K562 (cell line): ENCODE measurements around the gene DIP2B. TPM values are rescaled to one million over a fixed set of nuclear protein-coding genes. Genes with fewer than 3 reads are reported as not detected.

Experiments
- ARID1B ChIP-seq: fragments of 450-650 bp; IDR thresholded peaks from 2 replicates; pipeline ENCODE4 v1.6.1; 2016; ENCODE audit warnings: antibody characterized with exemption, mild to moderate bottlenecking, inconsistent platforms
- BDP1 ChIP-seq: IDR thresholded peaks from 3 replicates; pipeline ENCODE4 v1.6.1; 2011; ENCODE audit not compliant: insufficient read length, insufficient read depth
- C11orf30 ChIP-seq: fragments of 450-650 bp; IDR thresholded peaks from 2 replicates; pipeline ENCODE4 v1.6.1; 2016; ENCODE audit warnings: low read depth, mild to moderate bottlenecking
- CBX2 ChIP-seq: fragments of 200-600 bp; sonication (generic); IDR thresholded peaks from one replicate; pipeline ENCODE4 v1.6.1; 2012; ENCODE audit warnings: mild to moderate bottlenecking, low read length, inconsistent platforms; ENCODE audit not compliant: insufficient read depth, poor library complexity, severe bottlenecking
- CC2D1A ChIP-seq: fragments of 450-650 bp; IDR thresholded peaks from 2 replicates; pipeline ENCODE4 v1.6.1; 2017; ENCODE audit warnings: mild to moderate bottlenecking
- FOXK1 ChIP-seq: sonication (generic); formaldehyde crosslinking; IDR thresholded peaks from 2 replicates; pipeline ENCODE4 v1.8.0; 2022; ENCODE audit warnings: missing genetic modification reagents, mild to moderate bottlenecking, borderline replicate concordance
- HDAC2 ChIP-seq: fragments of 450-650 bp; IDR thresholded peaks from 2 replicates; pipeline ENCODE4 v1.6.1; 2016; ENCODE audit warnings: mild to moderate bottlenecking
- HLTF ChIP-seq: fragments of 450-650 bp; IDR thresholded peaks from 2 replicates; pipeline ENCODE4 v1.6.1; 2016
- KAT2B ChIP-seq: IDR thresholded peaks from one replicate; pipeline ENCODE4 v1.6.1; 2012; ENCODE audit warnings: low read depth, mild to moderate bottlenecking, control low read depth, inconsistent platforms, low read length, moderate library complexity
- OTX1 ChIP-seq: fragments of 450-650 bp; formaldehyde crosslinking; IDR thresholded peaks from 2 replicates; pipeline ENCODE4 v1.4.0; 2022; ENCODE audit warnings: mild to moderate bottlenecking
- PHB2 ChIP-seq: fragments of 450-650 bp; IDR thresholded peaks from 2 replicates; pipeline ENCODE4 v1.6.1; 2017; ENCODE audit warnings: low read depth
- POLR2A ChIP-seq: fragments of 450-650 bp; conservative IDR thresholded peaks from 2 replicates; pipeline ENCODE4 v1.6.1; 2016
- RFX5 ChIP-seq: IDR thresholded peaks from 2 replicates; pipeline ENCODE4 v1.6.1; 2011; ENCODE audit warnings: low read depth, mild to moderate bottlenecking, improper control_type of control experiment, low read length
- SP2 ChIP-seq: IDR thresholded peaks from 2 replicates; pipeline ENCODE4 v1.6.1; 2011; ENCODE audit warnings: mild to moderate bottlenecking, low read depth, low read length, moderate library complexity; ENCODE audit not compliant: poor library complexity, severe bottlenecking; ENCODE audit errors: extremely low read depth
- ZNF143 ChIP-seq: sonication (generic); formaldehyde crosslinking; IDR thresholded peaks from 2 replicates; pipeline ENCODE4 v1.9.0; 2022; ENCODE audit warnings: mild to moderate bottlenecking, missing genetic modification reagents
- ZNF197 ChIP-seq: fragments of 200-800 bp; sonication (Bioruptor generic); IDR thresholded peaks from 2 replicates; pipeline ENCODE4 v1.6.1; 2016; ENCODE audit warnings: low read depth, missing genetic modification characterization, missing compliant biosample characterization
- ZNF444 ChIP-seq: fragments of 250-450 bp; sonication (Bioruptor Pico); IDR thresholded peaks from 2 replicates; pipeline ENCODE4 v1.4.0; 2020; ENCODE audit warnings: mild to moderate bottlenecking, moderate library complexity
- ZNF445 ChIP-seq: fragments of 250-450 bp; sonication (Bioruptor Pico); IDR thresholded peaks from 2 replicates; pipeline ENCODE4 v1.4.0; 2020; ENCODE audit warnings: low read depth, mild to moderate bottlenecking, moderate library complexity
- polyA plus RNA-seq, 8 experiments: library from polyadenylated mRNA; depleted of rRNA in 4 of 8; stranded (reverse) in 5 of 8; unstranded in 3 of 8; fragments of >200 nt; fragmentation: Nextera tagmentation in 2 of 8; fragmentation: Illumina TruSeq in 1 of 8; extraction: Ambion mirVana in 2 of 8; extraction: Trizol in 1 of 8; gene quantifications; 2 replicates each; pipeline versions ENCODE4 v1.2.1 to v1.2.3, GENCODE V29; 2011 to 2014; ENCODE audit warnings: inconsistent platforms in 1 of 8, missing spikeins in 1 of 8
- total RNA-seq, 7 experiments: library from RNA; depleted of rRNA in 6 of 7; stranded (reverse); fragments of >200 nt in 6 of 7; fragmentation: Illumina TruSeq in 2 of 7; extraction: Trizol in 2 of 7; gene quantifications; 2 replicates each; pipeline versions ENCODE4 v1.2.1 to v1.2.3, GENCODE V29; 2011 to 2021; ENCODE audit warnings: low replicate concordance in 1 of 7
- TF ChIP-seq, protein P1 (sequence below), 3 experiments: IDR thresholded peaks in 2 of 3; conservative IDR thresholded peaks in 1 of 3; 2 replicates each; pipeline ENCODE4 v1.5.1; 2011 to 2012; ENCODE audit warnings: low read length in 3 of 3, mild to moderate bottlenecking in 3 of 3, control low read depth in 2 of 3, improper control_type of control experiment in 1 of 3, inconsistent platforms in 1 of 3, low read depth in 1 of 3, mixed read lengths in 1 of 3, moderate library complexity in 1 of 3; ENCODE audit not compliant: insufficient read depth in 2 of 3
- TF ChIP-seq, protein P2 (sequence below): sonication (generic); formaldehyde crosslinking; IDR thresholded peaks from 2 replicates; pipeline ENCODE4 v1.8.1; 2023; ENCODE audit warnings: mild to moderate bottlenecking, missing genetic modification reagents
- TF ChIP-seq, protein P3 (sequence below): sonication (generic); formaldehyde crosslinking; IDR thresholded peaks from 2 replicates; pipeline ENCODE4 v1.8.0; 2022; ENCODE audit warnings: missing genetic modification reagents, mild to moderate bottlenecking, moderate library complexity, borderline replicate concordance
- TF ChIP-seq, protein P4 (sequence below): fragments of 450-650 bp; IDR thresholded peaks from 2 replicates; pipeline ENCODE4 v1.6.1; 2017; ENCODE audit warnings: mild to moderate bottlenecking, moderate library complexity
- TF ChIP-seq, protein P5 (sequence below): fragments of 450-650 bp; formaldehyde crosslinking; IDR thresholded peaks from 2 replicates; pipeline ENCODE4 v1.4.0; 2020; ENCODE audit warnings: mild to moderate bottlenecking, moderate library complexity

Gene DIP2B
- total and polyA plus RNA-seq, 9 of the 15 experiments (the other 6 are each of a cell fraction or from before 2014, with no cell fraction given): 4.6 to 26.1 (median 18.8) TPM

DNA sequence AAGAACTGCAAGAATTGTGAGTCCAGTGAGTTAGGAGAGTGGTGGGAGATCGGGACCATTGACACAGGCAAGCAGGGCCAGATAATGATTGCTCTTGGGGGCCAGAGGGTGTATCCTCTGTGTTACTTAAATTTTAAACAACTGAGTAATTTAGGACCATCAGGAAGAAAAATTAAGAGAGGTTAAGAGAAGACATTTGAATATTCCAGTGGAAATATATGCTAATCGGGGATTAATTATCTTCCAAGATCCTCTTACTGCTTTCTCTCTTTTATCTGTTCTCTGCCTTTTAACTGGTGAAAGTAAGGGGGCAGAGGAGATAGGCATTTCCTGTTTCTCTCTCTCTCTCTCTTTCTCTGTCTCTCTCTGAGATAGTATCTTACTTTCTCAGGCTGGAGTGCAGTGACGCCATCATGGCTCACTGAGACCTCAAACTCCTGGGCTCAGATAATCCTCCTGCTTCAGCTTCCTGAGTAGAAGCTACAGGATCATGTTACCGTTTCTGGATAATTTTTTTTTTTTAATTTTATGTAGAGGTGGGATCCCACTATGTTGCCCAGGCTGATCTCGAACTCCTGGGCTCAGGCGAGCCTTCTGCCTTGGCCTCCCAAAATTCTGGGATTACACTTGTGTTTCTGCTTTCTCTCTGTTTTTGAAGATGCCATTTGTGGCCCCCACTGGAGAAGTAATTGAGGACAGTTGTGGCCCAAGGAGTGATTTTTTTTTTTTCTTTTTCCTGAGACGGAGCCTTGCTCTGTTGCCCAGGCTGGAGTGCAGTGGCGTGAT lies 85.1 kb downstream of the DIP2B start (continued):
- TF ChIP-seq, protein P1, sequence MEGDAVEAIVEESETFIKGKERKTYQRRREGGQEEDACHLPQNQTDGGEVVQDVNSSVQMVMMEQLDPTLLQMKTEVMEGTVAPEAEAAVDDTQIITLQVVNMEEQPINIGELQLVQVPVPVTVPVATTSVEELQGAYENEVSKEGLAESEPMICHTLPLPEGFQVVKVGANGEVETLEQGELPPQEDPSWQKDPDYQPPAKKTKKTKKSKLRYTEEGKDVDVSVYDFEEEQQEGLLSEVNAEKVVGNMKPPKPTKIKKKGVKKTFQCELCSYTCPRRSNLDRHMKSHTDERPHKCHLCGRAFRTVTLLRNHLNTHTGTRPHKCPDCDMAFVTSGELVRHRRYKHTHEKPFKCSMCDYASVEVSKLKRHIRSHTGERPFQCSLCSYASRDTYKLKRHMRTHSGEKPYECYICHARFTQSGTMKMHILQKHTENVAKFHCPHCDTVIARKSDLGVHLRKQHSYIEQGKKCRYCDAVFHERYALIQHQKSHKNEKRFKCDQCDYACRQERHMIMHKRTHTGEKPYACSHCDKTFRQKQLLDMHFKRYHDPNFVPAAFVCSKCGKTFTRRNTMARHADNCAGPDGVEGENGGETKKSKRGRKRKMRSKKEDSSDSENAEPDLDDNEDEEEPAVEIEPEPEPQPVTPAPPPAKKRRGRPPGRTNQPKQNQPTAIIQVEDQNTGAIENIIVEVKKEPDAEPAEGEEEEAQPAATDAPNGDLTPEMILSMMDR (IDR thresholded peaks at IDR 0.05 in 2 of 3, conservative IDR thresholded peaks at IDR 0.05 in 1 of 3; ENCODE audit: insufficient read depth in 2 of 3, low read depth in 1 of 3, low read length in 3 of 3): peak in 1 of 3 experiments; percentile 19; a peak in 1 of 6 replicates
- TF ChIP-seq, protein P2, sequence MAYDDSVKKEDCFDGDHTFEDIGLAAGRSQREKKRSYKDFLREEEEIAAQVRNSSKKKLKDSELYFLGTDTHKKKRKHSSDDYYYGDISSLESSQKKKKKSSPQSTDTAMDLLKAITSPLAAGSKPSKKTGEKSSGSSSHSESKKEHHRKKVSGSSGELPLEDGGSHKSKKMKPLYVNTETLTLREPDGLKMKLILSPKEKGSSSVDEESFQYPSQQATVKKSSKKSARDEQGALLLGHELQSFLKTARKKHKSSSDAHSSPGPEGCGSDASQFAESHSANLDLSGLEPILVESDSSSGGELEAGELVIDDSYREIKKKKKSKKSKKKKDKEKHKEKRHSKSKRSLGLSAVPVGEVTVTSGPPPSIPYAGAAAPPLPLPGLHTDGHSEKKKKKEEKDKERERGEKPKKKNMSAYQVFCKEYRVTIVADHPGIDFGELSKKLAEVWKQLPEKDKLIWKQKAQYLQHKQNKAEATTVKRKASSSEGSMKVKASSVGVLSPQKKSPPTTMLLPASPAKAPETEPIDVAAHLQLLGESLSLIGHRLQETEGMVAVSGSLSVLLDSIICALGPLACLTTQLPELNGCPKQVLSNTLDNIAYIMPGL (CRISPR knock-in tag): no peak
- TF ChIP-seq ZNF444 (CRISPR knock-in tag) (no peak), ZNF197 (CRISPR knock-in tag) (no peak), CC2D1A (peak; percentile 70), CBX2 (no peak), C11orf30 (no peak), ARID1B (peak; percentile 94), POLR2A (no peak), RFX5 (no peak), KAT2B (no peak), ZNF143 (CRISPR knock-in tag) (no peak), FOXK1 (CRISPR knock-in tag) (no peak), HLTF (no peak), SP2 (no peak), PHB2 (no peak), ZNF445 (no peak), OTX1 (CRISPR knock-in tag) (no peak), BDP1 (no peak), HDAC2 (peak; percentile 88)
- TF ChIP-seq, protein P3, sequence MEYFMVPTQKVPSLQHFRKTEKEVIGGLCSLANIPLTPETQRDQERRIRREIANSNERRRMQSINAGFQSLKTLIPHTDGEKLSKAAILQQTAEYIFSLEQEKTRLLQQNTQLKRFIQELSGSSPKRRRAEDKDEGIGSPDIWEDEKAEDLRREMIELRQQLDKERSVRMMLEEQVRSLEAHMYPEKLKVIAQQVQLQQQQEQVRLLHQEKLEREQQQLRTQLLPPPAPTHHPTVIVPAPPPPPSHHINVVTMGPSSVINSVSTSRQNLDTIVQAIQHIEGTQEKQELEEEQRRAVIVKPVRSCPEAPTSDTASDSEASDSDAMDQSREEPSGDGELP: no peak
- TF ChIP-seq, protein P4, sequence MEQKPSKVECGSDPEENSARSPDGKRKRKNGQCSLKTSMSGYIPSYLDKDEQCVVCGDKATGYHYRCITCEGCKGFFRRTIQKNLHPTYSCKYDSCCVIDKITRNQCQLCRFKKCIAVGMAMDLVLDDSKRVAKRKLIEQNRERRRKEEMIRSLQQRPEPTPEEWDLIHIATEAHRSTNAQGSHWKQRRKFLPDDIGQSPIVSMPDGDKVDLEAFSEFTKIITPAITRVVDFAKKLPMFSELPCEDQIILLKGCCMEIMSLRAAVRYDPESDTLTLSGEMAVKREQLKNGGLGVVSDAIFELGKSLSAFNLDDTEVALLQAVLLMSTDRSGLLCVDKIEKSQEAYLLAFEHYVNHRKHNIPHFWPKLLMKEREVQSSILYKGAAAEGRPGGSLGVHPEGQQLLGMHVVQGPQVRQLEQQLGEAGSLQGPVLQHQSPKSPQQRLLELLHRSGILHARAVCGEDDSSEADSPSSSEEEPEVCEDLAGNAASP: no peak
- TF ChIP-seq, protein P5, sequence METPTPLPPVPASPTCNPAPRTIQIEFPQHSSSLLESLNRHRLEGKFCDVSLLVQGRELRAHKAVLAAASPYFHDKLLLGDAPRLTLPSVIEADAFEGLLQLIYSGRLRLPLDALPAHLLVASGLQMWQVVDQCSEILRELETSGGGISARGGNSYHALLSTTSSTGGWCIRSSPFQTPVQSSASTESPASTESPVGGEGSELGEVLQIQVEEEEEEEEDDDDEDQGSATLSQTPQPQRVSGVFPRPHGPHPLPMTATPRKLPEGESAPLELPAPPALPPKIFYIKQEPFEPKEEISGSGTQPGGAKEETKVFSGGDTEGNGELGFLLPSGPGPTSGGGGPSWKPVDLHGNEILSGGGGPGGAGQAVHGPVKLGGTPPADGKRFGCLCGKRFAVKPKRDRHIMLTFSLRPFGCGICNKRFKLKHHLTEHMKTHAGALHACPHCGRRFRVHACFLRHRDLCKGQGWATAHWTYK (CRISPR knock-in tag): no peak
